Measurements from ENCODE around the gene POU2F1. TPM values are rescaled to one million over a fixed set of nuclear protein-coding genes. Genes with fewer than 3 reads are reported as not detected.
A peak's percentile ranks its signal among the peaks of the same experiment; 100 is the strongest.

Gene POU2F1
- total RNA-seq, 1 donor from 2014 or later: 68.0 TPM

- Mint-ChIP-seq H3K27ac (peak overlapping the region; percentile 67), H3K27me3 (ENCODE audit: insufficient read depth, low read depth) (no peaks in the 10 kb centered on the region), H3K4me1 (peaks cover 20% of the 10 kb centered on the region), H3K9me3 (no peaks in the 10 kb centered on the region), H3K4me3 (no peak overlapping the region), H3K36me3 (peaks cover 18% of the 10 kb centered on the region)
- no peaks in the 10 kb centered on the region for H3K79me2 ChIP-seq (ENCODE audit: low read depth)
- peak; percentile 15 for DNase-seq (ENCODE audit: low spot score)
- H4K20me1 ChIP-seq (ENCODE audit: low read depth): no peaks in the 10 kb centered on the region
- H3K9me3 ChIP-seq (ENCODE audit: low read depth): no peaks in the 10 kb centered on the region
- H3K9ac ChIP-seq: no peak overlapping the region
- no peaks in the 10 kb centered on the region for H3K27me3 ChIP-seq
- H3F3A ChIP-seq (ENCODE audit: low read depth): peaks cover 18% of the 10 kb centered on the region
- H3K27ac ChIP-seq: peak overlapping the region; percentile 59
- peaks cover 9% of the 10 kb centered on the region for H3K4me1 ChIP-seq
- H2AFZ ChIP-seq (replicated peaks): no peak overlapping the region
- peaks cover 39% of the 10 kb centered on the region for H3K36me3 ChIP-seq
- no peak for TF ChIP-seq EZH2 (IDR thresholded peaks at IDR 0.05)
- TF ChIP-seq CTCF (IDR thresholded peaks at IDR 0.05): no peak
- TF ChIP-seq EZH2phosphoT487 (IDR thresholded peaks at IDR 0.05): no peak
- peak overlapping the region; percentile 1 for H3K4me2 ChIP-seq
- no peak overlapping the region for H3K4me3 ChIP-seq
These were observed 183.6 kb downstream of the POU2F1 start for GRCh38 chr1:167404161-167404888.

- Histone ChIP-seq H3K4me3 (no peak overlapping the region), H3K4me1 (peaks cover 9% of the 10 kb centered on the region), H3K9ac (no peak overlapping the region), H3K79me2 (ENCODE audit: low read depth) (no peaks in the 10 kb centered on the region), H3K4me2 (no peak overlapping the region), H3K36me3 (peaks cover 39% of the 10 kb centered on the region), H2AFZ (replicated peaks) (no peak overlapping the region), H3F3A (ENCODE audit: low read depth) (peaks cover 18% of the 10 kb centered on the region), H3K27ac (no peak overlapping the region), H3K9me3 (ENCODE audit: low read depth) (no peaks in the 10 kb centered on the region), H3K27me3 (no peaks in the 10 kb centered on the region), H4K20me1 (ENCODE audit: low read depth) (no peaks in the 10 kb centered on the region)
- H3K36me3 Mint-ChIP-seq: peaks cover 19% of the 10 kb centered on the region
- H3K27me3 Mint-ChIP-seq (ENCODE audit: insufficient read depth, low read depth): no peaks in the 10 kb centered on the region
- no peaks in the 10 kb centered on the region for H3K9me3 Mint-ChIP-seq
- no peak overlapping the region for H3K4me3 Mint-ChIP-seq
- peaks cover 20% of the 10 kb centered on the region for H3K4me1 Mint-ChIP-seq
- TF ChIP-seq EZH2 (IDR thresholded peaks at IDR 0.05) (no peak), CTCF (IDR thresholded peaks at IDR 0.05) (no peak), EZH2phosphoT487 (IDR thresholded peaks at IDR 0.05) (no peak)
- DNase-seq (ENCODE audit: low spot score): no peak
- no peak overlapping the region for H3K27ac Mint-ChIP-seq
These were observed 184.2 kb downstream of the POU2F1 start for GRCh38 chr1:167404908-167405307.

GRCh38 chr1:167408355-167408754 is 187.7 kb downstream of the POU2F1 start:
- Histone ChIP-seq H3K9me3 (ENCODE audit: low read depth) (no peaks in the 10 kb centered on the region), H3K36me3 (peaks cover 28% of the 10 kb centered on the region), H2AFZ (replicated peaks) (no peak overlapping the region), H3K4me1 (peaks cover 9% of the 10 kb centered on the region), H3K9ac (no peak overlapping the region), H3F3A (ENCODE audit: low read depth) (peaks cover 14% of the 10 kb centered on the region), H4K20me1 (ENCODE audit: low read depth) (no peaks in the 10 kb centered on the region), H3K4me3 (no peak overlapping the region), H3K27ac (no peak overlapping the region), H3K79me2 (ENCODE audit: low read depth) (no peaks in the 10 kb centered on the region), H3K27me3 (no peaks in the 10 kb centered on the region), H3K4me2 (no peak overlapping the region)
- DNase-seq (ENCODE audit: low spot score): no peak
- Mint-ChIP-seq H3K9me3 (no peaks in the 10 kb centered on the region), H3K4me3 (no peak overlapping the region), H3K36me3 (peaks cover 38% of the 10 kb centered on the region), H3K27ac (no peak overlapping the region), H3K27me3 (ENCODE audit: insufficient read depth, low read depth) (peaks cover 4% of the 10 kb centered on the region), H3K4me1 (peaks cover 27% of the 10 kb centered on the region)
- TF ChIP-seq EZH2 (IDR thresholded peaks at IDR 0.05): no peak
- no peak for TF ChIP-seq CTCF (IDR thresholded peaks at IDR 0.05)
- no peak for TF ChIP-seq EZH2phosphoT487 (IDR thresholded peaks at IDR 0.05)

Measured in neural progenitor cell (in vitro differentiated cells).